ENCODE data around the gene CNOT1.
A peak's percentile ranks its signal among the peaks of the same experiment; 100 is the strongest.
"Not testable (repeated sequence)": the region's sequence is repeated elsewhere in the genome, so short reads cannot be mapped to it uniquely, and the experiment has no call there.

The CNOT1 gene

DNA sequence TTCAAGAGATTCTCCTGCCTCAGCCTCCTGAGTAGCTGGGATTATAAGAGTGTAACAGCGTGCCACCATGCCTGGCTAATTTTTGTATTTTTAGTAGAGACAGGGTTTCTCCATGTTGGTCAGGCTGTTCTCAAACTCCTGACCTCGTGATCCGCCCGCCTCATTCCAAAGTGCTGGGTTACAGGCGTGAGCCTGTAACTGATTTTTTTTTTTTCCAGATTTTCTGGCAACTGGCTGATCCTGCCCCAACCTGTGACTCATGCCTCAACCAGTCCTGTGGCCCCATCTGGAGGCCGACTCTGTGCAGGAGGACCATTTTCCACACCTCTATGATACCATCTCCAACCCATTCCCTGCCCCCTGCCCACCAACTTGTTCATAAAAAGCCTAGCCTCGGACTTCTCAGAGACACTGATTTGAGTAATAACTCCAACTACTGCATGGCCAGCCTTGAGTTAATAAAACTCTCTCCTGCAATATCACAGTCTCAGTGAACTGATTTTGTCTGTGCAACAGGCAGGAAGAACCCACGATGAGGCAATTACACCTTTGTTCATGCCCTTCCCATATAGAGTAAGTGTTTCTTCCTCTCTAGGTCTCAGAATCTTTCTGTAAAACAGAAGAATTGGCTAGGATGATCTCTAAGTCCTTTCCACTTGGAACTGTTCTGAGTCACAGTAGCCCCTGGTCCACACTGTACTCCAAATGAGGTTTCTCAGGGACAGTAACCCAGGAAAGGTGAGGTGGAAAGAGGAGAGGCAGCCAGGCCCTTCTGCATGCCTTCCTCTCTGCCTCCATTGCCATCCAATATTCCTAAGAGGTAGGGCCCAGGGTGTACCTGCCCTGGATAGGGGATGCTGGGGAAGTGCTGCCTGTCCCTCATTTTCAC lies 8.8 kb upstream of the CNOT1 start:
- no peak for DNase-seq

- not testable (repeated sequence) for DNase-seq
Observed at GRCh38 chr16:58637021-58637420, 7.4 kb upstream of the CNOT1 start.

DNA sequence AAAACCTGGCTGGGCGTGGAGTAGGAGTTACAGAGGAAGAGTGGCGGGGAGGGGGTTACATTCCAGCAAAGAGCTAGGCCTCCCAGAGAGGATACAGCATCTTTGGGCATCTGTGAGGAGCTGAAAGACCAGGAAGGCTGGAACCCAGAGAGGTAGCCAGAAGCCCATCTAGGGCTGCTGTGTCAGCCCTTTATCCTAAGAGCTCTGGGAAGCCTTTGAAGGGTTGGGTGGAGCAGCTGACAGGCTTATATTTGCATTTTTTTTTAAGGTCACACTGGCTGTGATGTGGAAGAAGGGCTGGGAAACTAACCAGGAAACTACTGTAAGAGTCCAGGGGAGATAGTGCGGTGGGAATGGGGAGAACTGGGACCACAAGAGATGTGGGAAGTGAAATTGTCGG lies 6.8 kb upstream of the CNOT1 start:
- DNase-seq: no peak

DNA sequence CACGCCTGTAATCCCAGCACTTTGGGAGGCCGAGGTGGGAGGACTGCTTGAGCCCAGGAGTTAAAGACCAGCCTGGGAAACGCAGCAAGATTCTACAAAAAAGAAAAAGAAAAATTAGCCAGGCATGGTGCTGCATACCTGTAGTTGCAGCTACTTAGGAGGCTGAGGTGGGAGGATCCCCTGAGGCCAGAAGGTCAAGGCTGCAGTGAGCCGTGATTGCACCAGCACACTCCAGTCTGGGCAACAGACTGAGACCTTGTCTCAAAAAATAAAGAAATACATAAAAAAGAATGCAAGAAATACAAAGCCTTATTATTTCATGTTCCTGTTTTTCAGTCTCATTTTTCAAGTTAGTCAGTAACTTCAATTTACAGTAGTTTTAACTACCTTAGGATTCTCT lies 5.9 kb upstream of the CNOT1 start:
- no peak for DNase-seq

DNA sequence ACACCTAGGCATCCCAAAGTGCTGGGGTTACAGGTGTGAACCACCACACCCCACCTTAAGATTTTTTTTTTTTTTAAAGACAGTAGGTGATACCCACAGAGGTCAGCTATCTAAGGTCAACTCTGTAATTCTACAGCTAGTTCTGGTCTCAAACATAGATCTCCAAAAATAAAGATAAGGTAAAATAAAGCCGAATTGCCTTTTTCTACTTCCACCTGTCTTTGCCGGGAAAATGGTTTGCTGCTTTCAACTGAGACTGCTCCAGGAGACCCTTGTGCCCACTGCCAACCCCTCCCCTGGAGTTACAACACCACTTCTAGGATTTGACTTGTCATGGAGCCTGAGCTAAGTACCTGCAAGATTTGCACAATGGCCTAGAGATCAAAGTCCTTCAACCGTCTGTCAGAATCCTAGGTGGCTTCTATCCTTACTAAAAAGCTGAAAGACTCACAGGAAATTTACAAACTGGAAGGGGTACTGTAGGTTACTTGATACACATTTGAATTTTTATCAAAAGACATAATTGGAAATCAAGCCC lies 4.7 kb upstream of the CNOT1 start:
- DNase-seq: no peak

DNA sequence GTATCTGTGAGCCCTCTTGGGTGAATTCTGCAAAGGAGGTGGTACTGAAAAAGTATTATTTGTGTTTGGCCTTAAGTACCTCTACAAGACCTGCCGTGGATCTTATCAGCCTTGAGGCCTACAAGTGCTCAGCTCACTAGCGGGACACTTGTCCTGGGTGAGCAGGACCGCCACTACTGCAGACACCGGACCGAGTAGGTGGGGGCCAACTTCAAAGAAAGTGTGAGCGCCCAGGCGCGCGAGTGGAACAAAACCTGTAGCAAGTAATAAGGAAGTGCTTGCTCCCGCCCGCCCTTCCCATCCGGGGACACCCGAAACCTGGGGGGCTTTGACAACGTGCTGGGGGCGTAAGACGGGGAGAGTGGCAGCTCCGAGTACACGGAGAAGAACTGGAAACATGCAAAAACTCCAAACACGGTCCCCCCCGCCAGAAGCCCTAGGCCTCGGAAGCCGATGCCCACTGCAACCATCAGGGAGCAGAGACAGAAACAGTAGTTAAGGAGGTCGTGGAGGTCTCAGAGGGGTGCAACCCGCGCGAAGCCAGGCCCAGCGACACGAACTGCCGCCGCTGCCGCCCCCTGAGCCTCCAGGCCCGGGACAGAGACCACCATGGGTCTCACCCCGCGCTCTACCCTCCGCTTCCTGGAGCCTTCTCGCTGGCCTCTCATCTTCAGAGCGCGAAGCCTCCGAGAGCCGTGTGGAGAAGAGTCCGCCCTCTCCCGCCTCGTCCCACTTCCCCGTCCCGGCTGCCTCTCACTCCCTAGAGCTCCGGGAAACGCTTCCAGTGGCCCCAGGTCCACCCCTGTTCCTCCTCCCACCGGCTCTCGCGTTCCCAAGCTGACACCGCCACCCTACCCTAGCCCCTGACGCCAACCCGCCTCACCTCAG lies 537 bp downstream of the CNOT1 start:
- peak in 3 of 4 experiments; percentile 8 to 21 (median 10) for DNase-seq

DNA sequence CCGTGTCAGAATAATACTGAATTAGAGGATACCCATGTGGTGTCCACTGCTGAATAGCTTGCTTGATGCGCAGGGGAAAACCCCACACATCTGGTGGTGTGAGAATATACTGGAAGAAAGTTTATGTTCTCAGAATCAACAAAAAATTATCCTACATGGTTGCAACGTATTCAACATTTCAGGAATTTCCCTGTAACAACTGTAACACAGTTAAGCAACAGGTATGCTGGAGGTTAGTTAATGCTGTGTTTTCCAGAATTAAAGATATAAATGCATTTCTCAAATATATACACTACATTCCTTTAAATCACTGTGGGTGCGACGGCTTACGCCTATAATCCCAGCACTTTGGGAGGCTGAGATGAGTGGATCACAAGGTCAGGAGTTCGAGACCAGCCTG lies 5.4 kb downstream of the CNOT1 start:
- no peak for DNase-seq

DNA sequence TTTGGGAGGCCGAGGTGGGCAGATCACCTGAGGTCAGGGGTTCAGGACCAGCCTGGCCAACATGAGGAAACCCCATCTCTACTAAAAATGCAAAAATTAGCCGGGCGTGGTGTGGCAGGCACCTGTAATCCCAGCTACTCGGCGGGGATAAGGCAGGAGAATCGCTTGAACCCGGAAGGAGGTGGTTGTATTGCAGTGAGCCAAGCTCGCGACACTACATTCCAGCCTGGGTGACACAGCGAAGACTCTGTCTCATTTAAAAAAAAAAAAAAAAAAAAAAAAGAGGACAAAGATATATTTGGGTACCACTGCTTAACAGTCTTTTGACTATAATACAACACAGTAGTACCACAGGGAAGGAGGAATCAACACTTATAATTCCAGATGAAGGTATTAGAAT lies 9.2 kb downstream of the CNOT1 start:
- DNase-seq: no peak

GRCh38 chr16:58615280-58615679 lies 14.3 kb downstream of the CNOT1 start:
- no peak for DNase-seq

- DNase-seq: no peak
Observed at GRCh38 chr16:58614860-58615259, 14.8 kb downstream of the CNOT1 start.

GRCh38 chr16:58614212-58614611 lies 15.4 kb downstream of the CNOT1 start:
- no peak for DNase-seq

DNA sequence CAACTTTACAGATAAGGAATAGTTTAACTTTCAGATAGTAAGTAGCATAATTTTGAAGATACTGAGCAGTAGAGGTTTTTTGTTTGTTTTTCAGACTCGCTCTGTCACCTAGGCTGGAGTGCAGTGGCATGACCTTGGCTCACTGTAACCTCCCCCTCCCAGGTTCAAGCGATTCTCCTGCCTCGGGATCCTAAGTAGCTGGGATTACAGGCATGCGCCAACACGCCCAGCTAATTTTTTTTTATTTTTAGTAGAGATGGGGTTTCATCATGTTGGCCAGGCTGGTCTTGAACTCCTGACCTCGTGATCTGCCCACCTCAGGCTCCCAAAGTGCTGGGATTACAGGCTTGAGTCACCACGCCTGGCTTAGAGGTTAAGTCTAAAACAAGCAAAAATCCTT lies 16.7 kb downstream of the CNOT1 start:
- DNase-seq: not testable (repeated sequence)

- DNase-seq: no peak
Observed at GRCh38 chr16:58608601-58609136, 21.0 kb downstream of the CNOT1 start.

DNA sequence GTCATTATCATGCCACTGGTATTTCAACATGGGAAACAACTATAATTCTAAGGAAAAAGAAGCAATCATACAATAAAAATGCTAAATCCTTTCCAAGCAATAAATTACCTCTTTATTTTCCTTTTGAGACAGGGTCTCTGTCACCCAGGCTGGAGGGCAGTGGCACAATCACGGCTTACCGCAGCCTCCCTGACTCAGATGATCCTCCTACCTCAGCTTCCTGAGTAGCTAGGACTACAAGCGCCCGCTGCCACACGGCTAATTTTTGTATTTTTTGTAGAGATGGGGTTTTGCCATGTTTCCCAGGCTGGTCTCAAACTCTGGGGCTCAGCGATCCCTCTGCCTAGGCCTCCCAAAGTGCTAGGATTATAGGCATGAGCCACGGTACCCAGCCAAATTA lies 24.1 kb downstream of the CNOT1 start:
- DNase-seq: no peak

- no peak for DNase-seq
Observed at GRCh38 chr16:58591083-58591482, 38.5 kb downstream of the CNOT1 start.

DNA sequence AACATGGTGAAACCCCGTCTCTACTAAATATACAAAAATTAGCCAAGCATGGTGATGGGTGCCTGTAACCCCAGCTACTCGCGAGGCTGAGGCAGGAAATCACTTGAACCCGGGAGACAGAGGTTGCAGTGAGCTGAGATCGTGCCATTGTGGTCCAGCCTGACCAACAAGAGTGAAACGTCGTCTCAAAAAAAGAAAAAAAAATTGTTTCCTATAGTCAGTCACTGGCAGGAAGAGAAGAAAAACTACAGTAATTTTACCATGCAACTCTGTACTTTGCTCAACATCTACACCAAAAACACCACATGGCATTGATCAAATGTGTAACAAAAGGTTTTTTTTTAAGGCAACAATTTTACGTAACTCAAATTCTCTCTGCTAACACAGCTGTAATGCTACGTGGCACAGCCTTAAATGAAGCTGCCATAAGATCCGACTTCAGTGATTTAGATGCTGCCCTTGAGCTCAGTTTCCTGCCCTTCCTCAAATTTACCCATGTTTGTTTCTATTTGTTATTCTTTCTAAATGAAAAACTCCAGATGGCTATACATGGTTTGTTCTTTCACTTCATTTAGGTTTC lies 40.2 kb downstream of the CNOT1 start:
- no peak for DNase-seq

DNA sequence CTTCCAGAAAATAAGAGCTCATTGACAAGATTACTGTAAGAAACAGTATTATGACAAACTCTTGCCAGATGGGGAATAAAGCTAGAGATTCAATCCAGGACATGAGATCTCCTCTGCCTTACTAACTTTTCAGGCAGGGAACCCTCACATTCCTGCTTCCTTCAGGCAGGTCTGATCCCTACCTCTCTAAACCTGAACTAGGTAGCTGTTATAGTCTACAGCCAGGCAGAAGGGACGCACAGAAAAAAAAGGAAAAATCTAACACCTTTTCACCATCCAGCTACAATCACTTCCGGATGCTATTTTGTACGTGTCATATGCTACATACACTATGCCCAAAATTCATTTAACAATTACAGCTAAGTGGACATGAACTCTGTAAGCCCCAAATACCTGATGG lies 41.2 kb downstream of the CNOT1 start:
- DNase-seq: no peak

GRCh38 chr16:58586340-58587030 lies 43.1 kb downstream of the CNOT1 start:
- DNase-seq: no peak

DNA sequence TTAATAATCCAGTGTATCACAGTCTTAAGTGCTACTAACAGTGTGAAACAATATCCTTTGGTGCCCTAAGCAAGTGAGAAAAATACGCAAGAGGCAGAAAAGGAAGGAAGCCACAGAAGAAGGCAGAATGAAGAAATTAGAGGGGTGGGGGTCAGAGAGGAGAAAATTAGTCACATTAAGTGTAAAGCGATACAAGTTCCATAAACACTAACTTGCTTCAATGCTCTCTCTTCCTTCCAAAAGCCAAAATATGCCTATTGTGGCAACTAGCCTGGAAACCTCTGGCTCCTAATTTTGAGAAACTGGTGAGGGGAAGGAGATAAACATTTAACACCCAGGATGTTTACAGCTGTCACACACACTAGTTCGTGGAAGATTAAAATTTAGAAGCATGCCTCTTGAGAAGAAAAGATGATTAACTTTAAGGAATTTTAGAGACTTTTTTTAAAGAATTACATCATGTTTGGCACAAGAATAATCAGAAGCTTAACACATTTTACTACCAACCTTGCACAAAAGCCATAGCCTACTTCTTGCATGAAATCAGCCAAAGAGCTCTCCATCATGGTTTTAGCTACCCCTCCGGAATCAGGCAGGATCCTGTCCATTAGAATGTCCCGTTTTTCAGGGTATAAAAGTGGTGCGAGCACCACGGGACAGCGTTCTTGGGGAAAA lies 44.7 kb downstream of the CNOT1 start:
- no peak for DNase-seq

DNA sequence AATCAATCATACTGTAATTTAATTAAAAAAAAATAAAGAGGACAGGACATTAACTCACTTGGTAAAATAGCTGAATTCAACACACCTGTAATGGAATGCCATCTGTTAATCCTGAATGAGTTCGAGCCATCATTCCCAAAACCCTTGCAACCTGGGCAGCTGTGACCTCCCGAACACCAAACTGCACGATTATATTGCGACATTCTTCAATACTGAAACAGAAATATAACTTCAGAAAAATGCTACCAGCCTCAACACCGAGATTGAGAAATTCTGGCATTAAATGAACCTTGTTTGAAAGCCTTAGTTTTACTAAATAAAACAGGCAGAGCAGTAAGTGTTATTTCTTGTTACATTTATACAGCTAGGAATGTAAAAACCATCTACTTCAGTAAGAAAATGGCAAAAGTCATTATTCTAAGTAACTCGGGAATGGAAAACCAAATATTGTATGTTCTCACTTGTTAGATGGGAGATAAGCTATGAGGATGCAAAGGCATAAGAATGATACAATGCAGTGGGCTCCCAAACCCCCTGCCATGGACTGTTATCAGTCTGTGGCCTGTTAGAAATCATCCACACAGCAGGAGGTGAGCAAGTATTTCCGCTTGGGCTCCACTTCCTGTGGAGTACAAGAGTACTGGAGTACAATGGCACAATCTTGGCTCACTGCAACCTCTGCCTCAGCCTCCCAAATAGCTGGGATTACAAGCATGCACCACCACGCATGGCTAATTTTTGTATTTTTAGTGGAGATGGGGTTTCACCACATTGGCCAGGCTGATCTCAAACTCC lies 46.5 kb downstream of the CNOT1 start:
- no peak for DNase-seq

DNA sequence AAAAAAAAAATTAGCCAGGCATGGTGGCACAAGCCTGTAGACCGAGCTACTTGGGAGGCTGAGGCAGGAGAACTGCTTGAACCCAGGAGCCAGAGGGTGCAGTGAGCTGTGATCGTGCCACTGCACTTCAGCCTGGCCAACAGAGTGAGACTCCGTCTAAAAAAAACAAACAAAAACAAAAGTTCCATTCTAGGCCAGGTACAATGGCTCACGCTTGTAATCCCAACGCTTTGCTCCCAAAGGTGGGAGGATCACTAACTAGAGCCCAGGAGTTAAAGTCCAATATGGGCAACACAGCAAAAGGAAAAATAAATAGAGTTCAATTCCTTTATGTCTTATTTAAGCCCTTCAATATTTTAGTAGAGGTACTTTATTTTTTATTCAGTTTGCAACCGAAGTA lies 47.5 kb downstream of the CNOT1 start:
- DNase-seq: no peak
